KMS-11 (cell line): ENCODE results near the gene YIF1A.

Experiments
- H2AFZ ChIP-seq: fragments of 200-600 bp; sonication (generic); 2 replicates; pipeline ENCODE4 v1.6.1; 2016; ENCODE audit warnings: antibody characterized with exemption, mixed run types, low read depth
- H3K27ac ChIP-seq: fragments of 200-600 bp; sonication (generic); 2 replicates; pipeline ENCODE4 v1.6.1; 2016; ENCODE audit warnings: mild to moderate bottlenecking, mixed run types
- H3K27me3 ChIP-seq: fragments of 200-600 bp; sonication (generic); 2 replicates; pipeline ENCODE4 v1.6.1; 2017; ENCODE audit warnings: mild to moderate bottlenecking, low read depth, mixed run types, moderate library complexity; ENCODE audit not compliant: insufficient read depth
- H3K36me3 ChIP-seq: fragments of 200-600 bp; sonication (generic); 2 replicates; pipeline ENCODE4 v1.6.1; 2017; ENCODE audit warnings: mild to moderate bottlenecking, mixed run types; ENCODE audit not compliant: insufficient read depth
- H3K4me1 ChIP-seq: fragments of 200-600 bp; sonication (generic); 2 replicates; pipeline ENCODE4 v1.6.1; 2016; ENCODE audit warnings: mild to moderate bottlenecking, low read depth, mixed run types; ENCODE audit not compliant: poor library complexity, severe bottlenecking
- H3K4me2 ChIP-seq: fragments of 200-600 bp; sonication (generic); 2 replicates; pipeline ENCODE4 v1.7.0; 2016; ENCODE audit warnings: mild to moderate bottlenecking, mixed run types
- H3K4me3 ChIP-seq: fragments of 200-600 bp; sonication (generic); IDR thresholded peaks from 2 replicates; pipeline ENCODE4 v1.6.1; 2017; ENCODE audit warnings: low read depth, low read length, mixed read lengths; ENCODE audit not compliant: insufficient read depth
- H3K79me2 ChIP-seq: fragments of 200-600 bp; sonication (generic); 2 replicates; pipeline ENCODE4 v1.6.1; 2016; ENCODE audit warnings: low read depth, mixed run types; ENCODE audit not compliant: insufficient read depth
- H3K9ac ChIP-seq: fragments of 200-600 bp; sonication (generic); 2 replicates; pipeline ENCODE4 v1.6.1; 2016; ENCODE audit warnings: mild to moderate bottlenecking, mixed run types
- H4K20me1 ChIP-seq: fragments of 200-600 bp; sonication (generic); 2 replicates; pipeline ENCODE4 v1.6.1; 2016; ENCODE audit warnings: mild to moderate bottlenecking, mixed run types; ENCODE audit not compliant: insufficient read depth
- TF ChIP-seq, protein P1 (sequence below): fragments of 200-600 bp; sonication (generic); conservative IDR thresholded peaks from 2 replicates; pipeline ENCODE4 v1.6.1; 2017; ENCODE audit warnings: low read depth, mild to moderate bottlenecking, antibody characterized with exemption, low read length, moderate library complexity, mixed read lengths

YIF1A gene, protein sequence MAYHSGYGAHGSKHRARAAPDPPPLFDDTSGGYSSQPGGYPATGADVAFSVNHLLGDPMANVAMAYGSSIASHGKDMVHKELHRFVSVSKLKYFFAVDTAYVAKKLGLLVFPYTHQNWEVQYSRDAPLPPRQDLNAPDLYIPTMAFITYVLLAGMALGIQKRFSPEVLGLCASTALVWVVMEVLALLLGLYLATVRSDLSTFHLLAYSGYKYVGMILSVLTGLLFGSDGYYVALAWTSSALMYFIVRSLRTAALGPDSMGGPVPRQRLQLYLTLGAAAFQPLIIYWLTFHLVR

DNA sequence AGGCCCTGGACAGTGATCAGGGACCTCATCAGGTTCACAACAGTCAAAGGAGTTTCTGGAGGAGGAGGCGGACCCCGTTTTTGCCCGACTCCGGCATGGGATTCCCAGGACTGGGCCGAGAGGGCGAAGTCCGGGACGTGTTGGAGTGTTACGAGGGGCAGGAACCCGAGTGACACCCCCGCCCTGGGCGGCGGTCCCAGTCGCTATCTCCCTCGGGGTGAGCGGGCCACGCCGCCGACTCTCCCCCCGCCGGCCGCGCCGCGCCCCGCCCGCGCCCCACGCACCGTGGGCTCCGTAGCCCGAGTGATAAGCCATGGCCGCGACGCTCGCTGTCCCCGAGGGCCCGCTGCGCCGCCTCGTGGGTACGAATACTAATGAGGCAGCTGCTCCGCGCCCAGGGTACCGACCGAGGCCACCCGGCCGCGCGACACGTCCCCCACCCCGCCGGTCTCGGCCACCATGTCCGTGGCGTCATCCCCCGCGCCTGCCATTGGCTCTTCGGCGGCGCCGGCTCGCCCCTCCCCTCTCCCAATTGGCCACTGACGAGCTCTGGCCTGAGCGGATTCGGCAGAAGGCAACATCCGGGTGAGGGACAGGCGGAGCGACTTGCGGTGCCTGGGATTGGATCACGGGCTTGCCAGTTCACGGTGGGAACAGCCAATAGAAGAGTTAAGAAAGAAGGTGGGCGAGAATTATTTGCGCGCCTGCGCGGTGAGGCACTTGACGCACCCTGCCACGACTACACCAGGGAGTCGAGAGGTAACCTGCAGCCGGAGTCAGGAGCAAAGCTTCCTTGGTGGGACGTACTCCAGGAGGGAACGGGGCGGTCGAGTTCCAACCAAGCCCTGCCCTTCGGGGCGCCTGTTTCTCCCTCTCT, at the start of gene YIF1A:
YIF1A (minus strand) TSS at position 473 of the 877 bp plus-strand sequence; CDS start at position 315, 158 bp downstream.
- peak within 1 kb of the TSS; percentile 82 for H3K4me2 ChIP-seq
- peaks cover 8% of the 10 kb centered on the region; the same call in 1 of the 2 replicates for H3K79me2 ChIP-seq
- H3K9ac ChIP-seq = peak within 1 kb of the TSS; percentile 88
- peaks cover 5% of the 10 kb centered on the region; the same call in 1 of the 2 replicates for H3K27me3 ChIP-seq
- H3K4me3 ChIP-seq = no peak within 1 kb of the TSS
- TF ChIP-seq, protein P1, sequence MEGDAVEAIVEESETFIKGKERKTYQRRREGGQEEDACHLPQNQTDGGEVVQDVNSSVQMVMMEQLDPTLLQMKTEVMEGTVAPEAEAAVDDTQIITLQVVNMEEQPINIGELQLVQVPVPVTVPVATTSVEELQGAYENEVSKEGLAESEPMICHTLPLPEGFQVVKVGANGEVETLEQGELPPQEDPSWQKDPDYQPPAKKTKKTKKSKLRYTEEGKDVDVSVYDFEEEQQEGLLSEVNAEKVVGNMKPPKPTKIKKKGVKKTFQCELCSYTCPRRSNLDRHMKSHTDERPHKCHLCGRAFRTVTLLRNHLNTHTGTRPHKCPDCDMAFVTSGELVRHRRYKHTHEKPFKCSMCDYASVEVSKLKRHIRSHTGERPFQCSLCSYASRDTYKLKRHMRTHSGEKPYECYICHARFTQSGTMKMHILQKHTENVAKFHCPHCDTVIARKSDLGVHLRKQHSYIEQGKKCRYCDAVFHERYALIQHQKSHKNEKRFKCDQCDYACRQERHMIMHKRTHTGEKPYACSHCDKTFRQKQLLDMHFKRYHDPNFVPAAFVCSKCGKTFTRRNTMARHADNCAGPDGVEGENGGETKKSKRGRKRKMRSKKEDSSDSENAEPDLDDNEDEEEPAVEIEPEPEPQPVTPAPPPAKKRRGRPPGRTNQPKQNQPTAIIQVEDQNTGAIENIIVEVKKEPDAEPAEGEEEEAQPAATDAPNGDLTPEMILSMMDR = no peak
- peaks cover 16% of the 10 kb centered on the region for H3K4me1 ChIP-seq
- no peaks in the 10 kb centered on the region for H4K20me1 ChIP-seq
- H3K36me3 ChIP-seq = no peaks in the 10 kb centered on the region
- peak within 1 kb of the TSS; percentile 73 for H2AFZ ChIP-seq
- H3K27ac ChIP-seq = peak within 1 kb of the TSS; percentile 64

DNA sequence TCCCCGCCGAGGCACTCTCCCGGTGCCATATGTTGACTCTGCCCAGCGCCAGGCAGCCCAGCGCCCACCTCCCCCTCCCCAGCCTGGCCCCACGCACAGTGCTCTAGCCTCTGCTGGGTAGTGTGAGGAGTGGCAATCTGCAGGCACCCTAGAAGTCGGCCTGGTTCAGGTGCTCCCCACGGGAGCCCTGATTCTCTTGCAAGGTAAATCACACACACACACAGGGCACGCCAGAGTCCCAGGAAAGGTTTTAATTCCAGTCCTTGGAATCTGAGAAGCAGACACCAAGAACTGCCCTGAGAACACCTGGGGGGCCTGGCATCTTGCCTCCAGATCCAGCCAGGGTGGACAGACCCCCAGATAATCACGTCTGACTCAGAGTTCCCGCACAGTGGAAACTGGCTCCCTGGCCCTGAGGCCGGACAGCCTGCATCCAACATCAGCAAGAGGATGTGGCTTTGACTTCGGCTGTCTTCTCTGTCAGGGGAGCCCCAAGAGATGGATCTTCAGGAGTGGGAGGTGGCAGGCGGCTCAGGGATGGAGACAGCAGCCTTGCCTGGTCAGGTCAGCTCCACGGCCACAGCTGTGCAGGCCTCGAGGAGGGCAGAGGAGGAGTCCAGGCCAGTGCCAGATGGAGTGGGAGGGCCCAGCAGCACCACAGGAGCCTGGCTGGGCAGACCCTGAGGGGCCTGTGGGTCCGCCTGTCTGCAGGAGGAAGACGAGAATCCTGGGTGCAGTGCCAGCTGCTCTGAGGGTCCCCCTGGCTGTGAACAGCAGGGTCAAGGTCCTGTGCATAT, 48.4 kb upstream of the YIF1A start:
- H3K9ac ChIP-seq = no peak overlapping the region
- no peaks in the 10 kb centered on the region for H3K36me3 ChIP-seq
- H3K4me1 ChIP-seq = peaks cover 6% of the 10 kb centered on the region
- H2AFZ ChIP-seq = no peak overlapping the region
- H3K27ac ChIP-seq = no peak overlapping the region
- TF ChIP-seq, protein P1 = no peak
- peaks cover 14% of the 10 kb centered on the region; the same call in 1 of the 2 replicates for H3K27me3 ChIP-seq
- no peaks in the 10 kb centered on the region for H3K79me2 ChIP-seq
- no peaks in the 10 kb centered on the region for H4K20me1 ChIP-seq
- H3K4me3 ChIP-seq = no peak overlapping the region
- H3K4me2 ChIP-seq = no peak overlapping the region

DNA sequence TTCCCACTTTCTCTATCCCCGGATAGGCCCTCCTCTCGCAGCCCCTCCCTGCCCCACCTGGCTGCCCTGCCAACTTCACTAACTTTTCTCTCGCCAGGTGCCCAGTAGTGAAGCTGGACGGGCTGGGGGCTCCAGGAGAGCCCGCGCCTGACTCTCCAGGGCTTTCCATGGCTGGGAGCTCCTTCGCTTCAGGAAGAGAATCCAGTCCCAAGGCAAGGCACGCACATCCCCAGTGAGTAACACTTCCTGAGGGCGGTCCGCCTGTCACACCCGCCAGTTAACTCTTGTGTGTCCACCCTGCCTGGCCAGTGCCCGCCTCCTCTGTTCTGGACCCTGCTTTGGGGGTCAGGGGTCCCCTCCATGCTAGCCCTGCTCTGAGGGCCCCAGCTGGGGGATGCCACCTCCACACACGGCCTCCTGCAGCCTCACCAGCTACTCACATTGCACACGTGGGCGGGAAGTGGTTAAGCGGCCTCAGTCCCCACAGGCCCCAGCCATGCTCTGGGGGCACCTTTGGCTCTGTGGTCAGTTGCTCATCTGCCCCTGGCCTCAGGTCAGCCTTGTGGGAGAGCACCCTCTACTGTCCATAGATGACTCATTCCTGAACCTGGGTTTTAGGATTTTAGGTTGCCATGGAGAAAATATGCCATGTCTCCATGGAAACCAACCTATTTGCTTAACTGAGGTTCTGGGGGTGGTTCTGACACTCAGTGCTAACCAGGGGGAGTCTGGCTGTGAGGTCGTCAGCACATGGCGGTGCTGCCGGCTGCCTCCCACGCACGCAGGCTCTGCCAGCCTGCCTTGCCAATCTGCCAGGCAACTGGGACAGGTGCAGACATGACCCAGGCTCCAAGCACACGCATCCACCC, 47.5 kb upstream of the YIF1A start, which contains the start of gene RIN1:
RIN1 (minus strand) TSS at position 201 of the 869 bp plus-strand sequence; CDS start at position 169, 32 bp downstream.
- Histone ChIP-seq H3K27ac (no peak within 1 kb of the TSS), H3K79me2 (no peaks in the 10 kb centered on the region), H3K4me3 (no peak within 1 kb of the TSS), H4K20me1 (no peaks in the 10 kb centered on the region), H3K27me3 (peaks cover 22% of the 10 kb centered on the region; the same call in 1 of the 2 replicates), H3K36me3 (no peaks in the 10 kb centered on the region), H3K4me2 (no peak within 1 kb of the TSS), H3K4me1 (peaks cover 6% of the 10 kb centered on the region), H3K9ac (no peak within 1 kb of the TSS), H2AFZ (no peak within 1 kb of the TSS)
- TF ChIP-seq, protein P1 = no peak
